K562 (cell line): ENCODE results near the gene EGLN1. TPM values are rescaled to one million over a fixed set of nuclear protein-coding genes. Genes with fewer than 3 reads are reported as not detected.

Experiments used
- ARHGAP35 ChIP-seq: fragments of 450-650 bp; IDR thresholded peaks from 2 replicates; pipeline ENCODE4 v1.6.1; 2018; ENCODE audit not compliant: partially characterized antibody
- BCLAF1 ChIP-seq, 2 experiments: fragments of 450-650 bp in 1 of 2; IDR thresholded peaks; 2 replicates each; pipeline ENCODE4 v1.6.1; 2011 to 2017; ENCODE audit warnings: low read depth in 2 of 2, antibody characterized with exemption in 1 of 2, borderline replicate concordance in 1 of 2, low read length in 1 of 2, mild to moderate bottlenecking in 1 of 2, mixed read lengths in 1 of 2; ENCODE audit not compliant: control insufficient read depth in 1 of 2
- EWSR1 ChIP-seq: fragments of 450-650 bp; IDR thresholded peaks from 2 replicates; pipeline ENCODE4 v1.6.1; 2018; ENCODE audit warnings: borderline replicate concordance, mild to moderate bottlenecking, low read depth, moderate library complexity; ENCODE audit not compliant: partially characterized antibody
- MBD1 ChIP-seq: fragments of 250-450 bp; sonication (Bioruptor Pico); IDR thresholded peaks from 2 replicates; pipeline ENCODE4 v1.8.0; 2022; ENCODE audit warnings: inconsistent platforms
- ZNF253 ChIP-seq: fragments of 250-450 bp; sonication (Bioruptor Pico); conservative IDR thresholded peaks from 2 replicates; pipeline ENCODE4 v1.6.1; 2021; ENCODE audit warnings: mild to moderate bottlenecking
- ZNF408 ChIP-seq: fragments of 250-450 bp; sonication (Bioruptor Pico); IDR thresholded peaks from 2 replicates; pipeline ENCODE4 v1.4.0; 2020; ENCODE audit warnings: low read depth, mild to moderate bottlenecking, moderate library complexity
- ZNF57 ChIP-seq: fragments of 450-650 bp; formaldehyde crosslinking; IDR thresholded peaks from 2 replicates; pipeline ENCODE4 v1.4.0; 2020; ENCODE audit warnings: mild to moderate bottlenecking, moderate library complexity
- polyA plus RNA-seq, 8 experiments: library from polyadenylated mRNA; depleted of rRNA in 4 of 8; stranded (reverse) in 5 of 8; unstranded in 3 of 8; fragments of >200 nt; fragmentation: Nextera tagmentation in 2 of 8; fragmentation: Illumina TruSeq in 1 of 8; extraction: Ambion mirVana in 2 of 8; extraction: Trizol in 1 of 8; gene quantifications; 2 replicates each; pipeline versions ENCODE4 v1.2.1 to v1.2.3, GENCODE V29; 2011 to 2014; ENCODE audit warnings: inconsistent platforms in 1 of 8, missing spikeins in 1 of 8
- total RNA-seq, 7 experiments: library from RNA; depleted of rRNA in 6 of 7; stranded (reverse); fragments of >200 nt in 6 of 7; fragmentation: Illumina TruSeq in 2 of 7; extraction: Trizol in 2 of 7; gene quantifications; 2 replicates each; pipeline versions ENCODE4 v1.2.1 to v1.2.3, GENCODE V29; 2011 to 2021; ENCODE audit warnings: low replicate concordance in 1 of 7
- TF ChIP-seq, protein P1 (sequence below): fragments of 450-650 bp; IDR thresholded peaks from 2 replicates; pipeline ENCODE4 v1.6.1; 2016; ENCODE audit warnings: mild to moderate bottlenecking, moderate library complexity

The EGLN1 gene
- total and polyA plus RNA-seq, 9 of the 15 experiments (the other 6 are each of a cell fraction or from before 2014, with no cell fraction given), result 5.2 to 54.3 (median 24.6) TPM

DNA sequence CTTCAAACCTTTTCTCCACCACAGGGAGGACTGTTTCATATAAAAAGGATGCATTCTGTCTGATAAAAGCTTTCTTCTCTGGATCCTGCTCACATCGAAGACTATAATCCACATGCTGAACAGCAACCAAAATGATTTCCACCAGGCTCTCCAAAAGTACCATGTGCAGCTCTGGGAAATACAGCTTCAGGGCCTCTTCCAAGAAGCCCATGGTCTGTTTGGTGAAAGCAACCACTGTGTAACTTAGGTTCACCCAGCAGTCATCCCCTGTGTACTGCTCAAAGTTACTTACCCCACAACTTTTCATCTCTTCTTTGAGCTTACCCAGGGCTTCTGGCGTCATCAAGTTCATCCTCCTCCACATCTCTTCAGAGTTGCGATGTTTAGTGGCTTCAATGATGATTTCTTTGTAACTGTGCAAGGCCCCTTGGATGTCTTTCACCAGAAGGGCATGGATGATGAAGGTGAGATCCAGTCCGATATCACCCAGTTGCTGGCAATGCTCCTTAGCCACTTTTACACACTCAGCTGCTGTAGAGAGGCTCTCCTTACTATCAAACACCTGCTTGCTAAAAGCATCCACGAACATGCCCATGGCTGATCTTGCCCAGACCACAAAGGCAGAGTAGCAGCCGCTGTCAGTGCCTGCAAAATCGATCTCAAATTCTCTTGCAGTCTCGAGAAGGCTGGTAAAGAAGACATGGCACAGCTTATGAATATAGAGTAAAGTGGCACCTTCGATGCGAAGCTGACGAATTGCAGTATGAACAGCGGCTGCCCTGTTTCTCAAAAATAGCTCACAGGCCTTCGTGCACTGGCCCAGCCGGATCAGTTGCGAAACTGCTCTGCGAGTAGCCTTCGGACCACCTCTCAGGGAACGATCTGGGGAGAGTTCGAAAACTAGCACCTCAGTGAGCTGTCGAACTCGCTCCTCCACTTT is 86.2 kb downstream of the EGLN1 start (continued):
- TF ChIP-seq ZNF57 (CRISPR knock-in tag) (no peak), ZNF253 (CRISPR knock-in tag) (no peak), BCLAF1 (IDR thresholded peaks at IDR 0.05; ENCODE audit: borderline replicate concordance in 1 of 2, control insufficient read depth in 1 of 2, low read depth in 2 of 2, low read length in 1 of 2) (no peak), EWSR1 (no peak), ARHGAP35 (no peak), MBD1 (CRISPR knock-in tag) (no peak), ZNF408 (CRISPR knock-in tag) (no peak)
- TF ChIP-seq, protein P1, sequence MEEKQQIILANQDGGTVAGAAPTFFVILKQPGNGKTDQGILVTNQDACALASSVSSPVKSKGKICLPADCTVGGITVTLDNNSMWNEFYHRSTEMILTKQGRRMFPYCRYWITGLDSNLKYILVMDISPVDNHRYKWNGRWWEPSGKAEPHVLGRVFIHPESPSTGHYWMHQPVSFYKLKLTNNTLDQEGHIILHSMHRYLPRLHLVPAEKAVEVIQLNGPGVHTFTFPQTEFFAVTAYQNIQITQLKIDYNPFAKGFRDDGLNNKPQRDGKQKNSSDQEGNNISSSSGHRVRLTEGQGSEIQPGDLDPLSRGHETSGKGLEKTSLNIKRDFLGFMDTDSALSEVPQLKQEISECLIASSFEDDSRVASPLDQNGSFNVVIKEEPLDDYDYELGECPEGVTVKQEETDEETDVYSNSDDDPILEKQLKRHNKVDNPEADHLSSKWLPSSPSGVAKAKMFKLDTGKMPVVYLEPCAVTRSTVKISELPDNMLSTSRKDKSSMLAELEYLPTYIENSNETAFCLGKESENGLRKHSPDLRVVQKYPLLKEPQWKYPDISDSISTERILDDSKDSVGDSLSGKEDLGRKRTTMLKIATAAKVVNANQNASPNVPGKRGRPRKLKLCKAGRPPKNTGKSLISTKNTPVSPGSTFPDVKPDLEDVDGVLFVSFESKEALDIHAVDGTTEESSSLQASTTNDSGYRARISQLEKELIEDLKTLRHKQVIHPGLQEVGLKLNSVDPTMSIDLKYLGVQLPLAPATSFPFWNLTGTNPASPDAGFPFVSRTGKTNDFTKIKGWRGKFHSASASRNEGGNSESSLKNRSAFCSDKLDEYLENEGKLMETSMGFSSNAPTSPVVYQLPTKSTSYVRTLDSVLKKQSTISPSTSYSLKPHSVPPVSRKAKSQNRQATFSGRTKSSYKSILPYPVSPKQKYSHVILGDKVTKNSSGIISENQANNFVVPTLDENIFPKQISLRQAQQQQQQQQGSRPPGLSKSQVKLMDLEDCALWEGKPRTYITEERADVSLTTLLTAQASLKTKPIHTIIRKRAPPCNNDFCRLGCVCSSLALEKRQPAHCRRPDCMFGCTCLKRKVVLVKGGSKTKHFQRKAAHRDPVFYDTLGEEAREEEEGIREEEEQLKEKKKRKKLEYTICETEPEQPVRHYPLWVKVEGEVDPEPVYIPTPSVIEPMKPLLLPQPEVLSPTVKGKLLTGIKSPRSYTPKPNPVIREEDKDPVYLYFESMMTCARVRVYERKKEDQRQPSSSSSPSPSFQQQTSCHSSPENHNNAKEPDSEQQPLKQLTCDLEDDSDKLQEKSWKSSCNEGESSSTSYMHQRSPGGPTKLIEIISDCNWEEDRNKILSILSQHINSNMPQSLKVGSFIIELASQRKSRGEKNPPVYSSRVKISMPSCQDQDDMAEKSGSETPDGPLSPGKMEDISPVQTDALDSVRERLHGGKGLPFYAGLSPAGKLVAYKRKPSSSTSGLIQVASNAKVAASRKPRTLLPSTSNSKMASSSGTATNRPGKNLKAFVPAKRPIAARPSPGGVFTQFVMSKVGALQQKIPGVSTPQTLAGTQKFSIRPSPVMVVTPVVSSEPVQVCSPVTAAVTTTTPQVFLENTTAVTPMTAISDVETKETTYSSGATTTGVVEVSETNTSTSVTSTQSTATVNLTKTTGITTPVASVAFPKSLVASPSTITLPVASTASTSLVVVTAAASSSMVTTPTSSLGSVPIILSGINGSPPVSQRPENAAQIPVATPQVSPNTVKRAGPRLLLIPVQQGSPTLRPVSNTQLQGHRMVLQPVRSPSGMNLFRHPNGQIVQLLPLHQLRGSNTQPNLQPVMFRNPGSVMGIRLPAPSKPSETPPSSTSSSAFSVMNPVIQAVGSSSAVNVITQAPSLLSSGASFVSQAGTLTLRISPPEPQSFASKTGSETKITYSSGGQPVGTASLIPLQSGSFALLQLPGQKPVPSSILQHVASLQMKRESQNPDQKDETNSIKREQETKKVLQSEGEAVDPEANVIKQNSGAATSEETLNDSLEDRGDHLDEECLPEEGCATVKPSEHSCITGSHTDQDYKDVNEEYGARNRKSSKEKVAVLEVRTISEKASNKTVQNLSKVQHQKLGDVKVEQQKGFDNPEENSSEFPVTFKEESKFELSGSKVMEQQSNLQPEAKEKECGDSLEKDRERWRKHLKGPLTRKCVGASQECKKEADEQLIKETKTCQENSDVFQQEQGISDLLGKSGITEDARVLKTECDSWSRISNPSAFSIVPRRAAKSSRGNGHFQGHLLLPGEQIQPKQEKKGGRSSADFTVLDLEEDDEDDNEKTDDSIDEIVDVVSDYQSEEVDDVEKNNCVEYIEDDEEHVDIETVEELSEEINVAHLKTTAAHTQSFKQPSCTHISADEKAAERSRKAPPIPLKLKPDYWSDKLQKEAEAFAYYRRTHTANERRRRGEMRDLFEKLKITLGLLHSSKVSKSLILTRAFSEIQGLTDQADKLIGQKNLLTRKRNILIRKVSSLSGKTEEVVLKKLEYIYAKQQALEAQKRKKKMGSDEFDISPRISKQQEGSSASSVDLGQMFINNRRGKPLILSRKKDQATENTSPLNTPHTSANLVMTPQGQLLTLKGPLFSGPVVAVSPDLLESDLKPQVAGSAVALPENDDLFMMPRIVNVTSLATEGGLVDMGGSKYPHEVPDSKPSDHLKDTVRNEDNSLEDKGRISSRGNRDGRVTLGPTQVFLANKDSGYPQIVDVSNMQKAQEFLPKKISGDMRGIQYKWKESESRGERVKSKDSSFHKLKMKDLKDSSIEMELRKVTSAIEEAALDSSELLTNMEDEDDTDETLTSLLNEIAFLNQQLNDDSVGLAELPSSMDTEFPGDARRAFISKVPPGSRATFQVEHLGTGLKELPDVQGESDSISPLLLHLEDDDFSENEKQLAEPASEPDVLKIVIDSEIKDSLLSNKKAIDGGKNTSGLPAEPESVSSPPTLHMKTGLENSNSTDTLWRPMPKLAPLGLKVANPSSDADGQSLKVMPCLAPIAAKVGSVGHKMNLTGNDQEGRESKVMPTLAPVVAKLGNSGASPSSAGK, result peak; percentile 63
